Astrocyte of the cerebellum (primary cell): Measurements from ENCODE around the gene ADSS1.

Source experiments
- DNase-seq: peaks from one replicate; pipeline ENCODE4 v3.0.0-alpha.2; 2011; ENCODE audit warnings: low read depth
- H3K4me3 ChIP-seq: 2 replicates; pipeline ENCODE4 v1.5.1; 2011; ENCODE audit warnings: mild to moderate bottlenecking, low read depth, low read length, moderate library complexity
- in situ Hi-C: cut with HindIII; loops from 2 replicates; pipeline ENCODE4 v1.10.0; 2017; ENCODE audit warnings: low sequenced_read_pairs
- TF ChIP-seq, protein P1 (sequence below): IDR thresholded peaks from 2 replicates; pipeline ENCODE4 v1.5.1; 2012; ENCODE audit warnings: low read length, low read depth, moderate library complexity, mild to moderate bottlenecking; ENCODE audit errors: missing control alignments

The ADSS1 gene

DNA sequence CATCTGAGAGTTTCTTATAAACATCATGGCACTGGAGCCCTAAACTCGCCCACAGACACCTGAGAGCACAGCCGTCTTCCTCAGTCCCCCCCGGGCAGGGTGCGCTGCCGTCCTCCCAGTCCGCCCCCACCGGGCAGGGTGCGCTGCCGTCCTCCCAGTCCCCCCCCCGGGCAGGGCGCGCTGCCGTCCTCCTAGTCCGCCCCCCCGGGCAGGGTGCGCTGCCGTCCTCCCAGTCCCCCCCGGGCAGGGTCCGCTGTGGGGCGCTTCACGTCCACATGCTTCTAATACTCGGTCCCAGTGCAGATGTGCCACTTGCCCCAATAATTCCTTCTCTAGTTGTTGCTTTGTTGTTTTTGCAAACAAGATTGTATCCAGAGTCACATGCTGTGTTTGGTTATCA, 6.9 kb upstream of the ADSS1 start:
- TF ChIP-seq, protein P1, sequence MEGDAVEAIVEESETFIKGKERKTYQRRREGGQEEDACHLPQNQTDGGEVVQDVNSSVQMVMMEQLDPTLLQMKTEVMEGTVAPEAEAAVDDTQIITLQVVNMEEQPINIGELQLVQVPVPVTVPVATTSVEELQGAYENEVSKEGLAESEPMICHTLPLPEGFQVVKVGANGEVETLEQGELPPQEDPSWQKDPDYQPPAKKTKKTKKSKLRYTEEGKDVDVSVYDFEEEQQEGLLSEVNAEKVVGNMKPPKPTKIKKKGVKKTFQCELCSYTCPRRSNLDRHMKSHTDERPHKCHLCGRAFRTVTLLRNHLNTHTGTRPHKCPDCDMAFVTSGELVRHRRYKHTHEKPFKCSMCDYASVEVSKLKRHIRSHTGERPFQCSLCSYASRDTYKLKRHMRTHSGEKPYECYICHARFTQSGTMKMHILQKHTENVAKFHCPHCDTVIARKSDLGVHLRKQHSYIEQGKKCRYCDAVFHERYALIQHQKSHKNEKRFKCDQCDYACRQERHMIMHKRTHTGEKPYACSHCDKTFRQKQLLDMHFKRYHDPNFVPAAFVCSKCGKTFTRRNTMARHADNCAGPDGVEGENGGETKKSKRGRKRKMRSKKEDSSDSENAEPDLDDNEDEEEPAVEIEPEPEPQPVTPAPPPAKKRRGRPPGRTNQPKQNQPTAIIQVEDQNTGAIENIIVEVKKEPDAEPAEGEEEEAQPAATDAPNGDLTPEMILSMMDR: no peak
- no peak overlapping the region for H3K4me3 ChIP-seq
- in situ Hi-C loops: no loop called here
- no peak for DNase-seq

DNA sequence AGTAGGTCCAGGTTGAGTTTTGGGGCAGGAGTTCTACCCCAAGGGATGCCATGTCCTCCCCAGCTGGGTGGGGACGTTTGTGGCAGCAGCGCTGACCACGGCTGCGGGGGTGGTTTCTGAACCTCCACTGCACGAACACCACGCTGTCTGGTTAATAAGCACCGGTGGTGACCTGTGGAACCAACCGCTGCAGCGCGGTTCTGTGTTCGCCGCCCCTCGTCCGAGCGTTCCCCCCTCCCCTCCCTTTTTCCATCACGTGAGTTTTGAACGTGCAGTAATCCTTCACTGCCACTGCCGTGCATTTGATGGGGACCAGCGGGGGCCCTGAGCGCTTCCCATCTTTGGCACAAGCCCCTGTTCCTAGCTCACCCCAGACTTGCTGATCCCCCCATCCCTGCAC, 6.4 kb upstream of the ADSS1 start:
- TF ChIP-seq, protein P1: no peak
- no peak for DNase-seq
- in situ Hi-C loops: no loop called here
- no peak overlapping the region for H3K4me3 ChIP-seq

DNA sequence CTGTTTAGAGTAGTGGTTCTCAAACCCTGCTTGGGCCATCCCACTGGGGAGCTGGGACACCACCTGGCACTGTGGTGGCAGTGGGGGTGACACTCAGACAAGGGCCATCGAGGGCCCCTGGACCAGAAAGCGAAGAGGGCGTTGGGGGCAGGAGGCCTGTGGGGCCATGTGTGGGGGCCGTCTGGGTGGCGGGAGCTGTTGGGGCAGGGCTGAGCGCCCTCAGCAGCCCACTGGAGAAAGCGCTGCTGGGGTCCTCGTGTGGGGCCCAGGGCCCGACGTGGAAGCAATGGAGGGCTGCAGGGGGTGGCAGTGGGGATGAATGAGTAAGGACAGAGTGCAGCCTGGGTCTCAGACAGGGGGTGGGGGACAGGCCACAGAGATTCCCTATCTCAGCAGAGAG, 5.9 kb upstream of the ADSS1 start:
- TF ChIP-seq, protein P1: no peak
- in situ Hi-C loops: no loop called here
- H3K4me3 ChIP-seq: no peak overlapping the region
- no peak for DNase-seq

- TF ChIP-seq, protein P1: no peak
- no peak for DNase-seq
- H3K4me3 ChIP-seq: no peak overlapping the region
- in situ Hi-C loops: no loop called here
Measured at GRCh38 chr14:104718871-104719270, 5.2 kb upstream of the ADSS1 start.

DNA sequence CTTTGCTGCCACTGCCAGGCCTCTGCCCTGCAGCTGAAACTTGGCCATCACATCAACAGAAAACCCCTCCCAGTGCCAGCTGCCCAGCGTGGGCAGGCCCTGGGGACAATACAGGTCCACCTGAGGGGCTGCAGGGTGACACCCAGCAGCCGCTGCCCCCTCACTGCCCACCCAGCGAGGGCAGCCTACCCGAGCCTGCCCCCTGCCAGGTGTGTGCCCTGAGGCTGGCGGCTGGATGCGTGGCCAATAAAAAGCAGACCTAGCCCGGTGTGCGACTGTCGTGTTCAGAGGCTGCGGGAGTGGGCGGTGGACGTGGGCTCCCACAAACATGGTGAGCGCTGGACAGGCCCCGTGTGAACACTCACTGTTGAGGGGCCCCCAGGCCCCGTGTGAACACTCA, 4.7 kb upstream of the ADSS1 start:
- TF ChIP-seq, protein P1: no peak
- DNase-seq: no peak
- in situ Hi-C loops: no loop called here

DNA sequence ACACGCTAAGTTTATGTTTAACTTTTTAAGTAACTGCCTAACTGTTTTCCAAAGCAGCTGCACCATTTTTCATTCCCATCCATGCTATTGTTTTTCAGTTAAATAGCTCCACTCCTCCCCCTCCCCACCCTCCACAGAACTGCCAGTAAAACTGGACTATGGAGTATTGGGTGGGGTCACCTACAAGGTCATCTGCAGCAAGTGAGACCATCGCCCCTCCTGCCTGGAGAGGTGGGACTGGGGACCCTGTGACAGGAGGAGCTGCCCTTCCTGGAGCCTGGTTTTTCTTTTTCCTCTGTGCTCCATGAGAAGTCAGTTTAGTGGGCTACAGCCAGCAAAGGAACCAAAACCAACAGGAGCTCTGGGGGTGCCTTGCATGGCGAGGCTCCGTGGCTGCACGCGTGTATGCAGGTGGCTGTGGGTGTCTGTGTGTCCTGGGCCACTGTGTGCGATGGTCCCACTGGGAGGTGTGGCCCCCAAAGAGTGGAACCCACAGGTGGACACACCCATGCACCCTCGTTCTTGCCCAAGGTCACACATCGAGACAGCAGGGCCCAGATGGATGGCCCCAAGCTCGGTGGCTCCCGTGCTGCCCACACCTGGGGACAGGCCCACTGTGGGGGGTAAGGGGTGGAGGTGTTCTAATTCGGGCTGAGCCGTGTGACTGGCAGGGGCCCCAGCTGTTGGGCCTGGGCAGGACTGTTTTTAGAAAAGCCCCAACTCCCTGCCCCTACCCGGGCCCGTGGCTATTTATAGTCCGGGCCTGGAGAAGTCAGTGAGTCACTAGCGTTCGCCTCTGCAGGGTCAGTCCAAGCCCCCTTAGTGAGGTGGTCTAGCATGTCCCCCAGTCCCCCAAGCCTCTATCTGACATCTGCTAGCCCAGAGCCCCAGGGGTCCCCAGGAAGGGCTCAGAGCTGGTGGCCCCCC, 2.3 kb upstream of the ADSS1 start:
- no peak overlapping the region for H3K4me3 ChIP-seq
- TF ChIP-seq, protein P1: no peak
- no peak for DNase-seq
- in situ Hi-C loops: no loop called here

More for the DNA sequence above, 4.7 kb upstream of the ADSS1 start:
- H3K4me3 ChIP-seq: no peak overlapping the region
